H1 (cell line): ENCODE results near the gene KATNIP. TPM values are rescaled to one million over a fixed set of nuclear protein-coding genes. Genes with fewer than 3 reads are reported as not detected.

ENCODE experiments used
- KDM4A ChIP-seq: IDR thresholded peaks from one replicate; pipeline ENCODE4 v1.7.1; 2012; ENCODE audit warnings: low read depth, mild to moderate bottlenecking, moderate library complexity, low read length, inconsistent platforms; ENCODE audit not compliant: severe bottlenecking
- polyA plus RNA-seq, 7 experiments: library from polyadenylated mRNA; depleted of rRNA in 3 of 7; stranded (reverse) in 5 of 7; unstranded in 2 of 7; fragments of >200 nt in 5 of 7; fragments of 200-250 nt in 2 of 7; gene quantifications; 1 replicate in 5 of 7; 2 replicates in 1 of 7; 4 replicates in 1 of 7; pipeline versions ENCODE4 v1.2.1 to v1.2.3, GENCODE V29; 2011 to 2013; ENCODE audit warnings: missing spikeins in 2 of 7, mixed read lengths in 2 of 7
- total RNA-seq: library from RNA; stranded (reverse); fragmentation: NEBNext Ultra II Directional; extraction: Animal tissue kit (Norgen Biotek cat#: 25700); gene quantifications from 2 replicates; pipeline ENCODE4 v1.2.1, GENCODE V29; 2021

Gene KATNIP
- total and polyA plus RNA-seq, 2 of the 8 experiments (the other 6 are each of a cell fraction or from before 2014, with no cell fraction given) = 7.9 to 20.0 TPM

DNA sequence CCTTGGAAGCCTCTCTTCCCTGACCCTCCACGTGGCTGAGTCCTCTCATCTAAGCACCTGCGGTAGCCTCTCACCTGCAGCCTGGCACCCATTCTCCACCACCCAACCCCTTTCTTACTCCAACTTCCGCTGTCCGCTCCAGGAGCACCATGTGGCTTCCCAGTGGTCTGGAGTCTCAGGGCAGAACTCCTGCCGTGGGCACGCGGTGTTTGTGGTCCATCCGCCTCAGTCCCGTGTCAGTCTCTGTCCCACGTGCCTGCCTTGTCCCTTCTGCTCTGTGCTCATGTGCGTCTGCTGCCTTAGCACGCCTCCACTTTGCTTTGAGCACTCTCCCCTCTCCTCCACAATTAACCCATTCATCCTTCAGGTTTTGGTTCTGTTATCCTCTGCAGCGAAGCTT, 49.7 kb downstream of the KATNIP start (continued):
- no peak for TF ChIP-seq KDM4A

Other genes with a start within 250 kb of the KATNIP start
- gene IL4R, start 236.2 kb upstream of the KATNIP start, total RNA-seq = 29.4 and 32.7 TPM in 2 replicates
- gene IL4R, start 236.2 kb upstream of the KATNIP start, polyA plus RNA-seq (2011; rRNA removed) = 29.1 and 38.2 TPM in 2 replicates
- gene IL21R, start 148.0 kb upstream of the KATNIP start, total RNA-seq = 0.34 TPM in 2 replicates
- 0.70 and 0.75 TPM in 2 replicates for gene IL21R, start 148.0 kb upstream of the KATNIP start, polyA plus RNA-seq (2011; rRNA removed)
- gene GTF3C1, start 231 bp upstream of the KATNIP start, total RNA-seq = 125 and 126 TPM in 2 replicates
- 89.3 and 122 TPM in 2 replicates for gene GTF3C1, start 231 bp upstream of the KATNIP start, polyA plus RNA-seq (2011; rRNA removed)